Esophagus muscularis mucosa (tissue), 4 donors: ENCODE results near the gene TBC1D10A. TPM values are rescaled to one million over a fixed set of nuclear protein-coding genes. Genes with fewer than 3 reads are reported as not detected.
A peak's percentile ranks its signal among the peaks of the same experiment; 100 is the strongest.

Experiments used
- DNase-seq: peaks from one replicate; pipeline ENCODE4 v3.0.0-alpha.2; 2017; ENCODE audit errors: extremely low spot score
- H3K27ac ChIP-seq, 4 donors: fragments of 200-600 bp; sonication (generic); replicated peaks in 1 of 4; 1 replicate in 3 of 4; 2 replicates in 1 of 4; pipeline ENCODE4 v1.5.1; 2016 to 2019; ENCODE audit warnings: mild to moderate bottlenecking in 1 of 4
- H3K27me3 ChIP-seq, 4 donors: fragments of 200-600 bp; sonication (generic); one replicate each; pipeline versions ENCODE4 v1.5.1 to v1.6.0; 2016 to 2019
- H3K36me3 ChIP-seq, 4 donors: fragments of 200-600 bp; sonication (generic); one replicate each; pipeline ENCODE4 v1.5.1; 2016 to 2019
- H3K4me1 ChIP-seq, 4 donors: fragments of 200-600 bp; sonication (generic); one replicate each; pipeline ENCODE4 v1.5.1; 2016 to 2019
- H3K4me3 ChIP-seq, 4 donors: fragments of 200-600 bp; sonication (generic); 1 replicate in 2 of 4; 2 replicates in 2 of 4; pipeline ENCODE4 v1.5.1; 2016 to 2019; ENCODE audit warnings: mild to moderate bottlenecking in 4 of 4, moderate library complexity in 1 of 4
- H3K9me3 ChIP-seq, 4 donors: fragments of 200-600 bp; sonication (generic); 1 replicate in 3 of 4; 2 replicates in 1 of 4; pipeline ENCODE4 v1.5.1; 2016 to 2019
- CTCF ChIP-seq, 3 experiments: fragments of 200-600 bp in 2 of 3; fragments of 450-650 bp in 1 of 3; sonication (generic) in 2 of 3; IDR thresholded peaks; one replicate each; pipeline ENCODE4 v1.5.1; 2017 to 2019; ENCODE audit warnings: antibody characterized with exemption in 3 of 3, mild to moderate bottlenecking in 2 of 3, moderate library complexity in 1 of 3
- EP300 ChIP-seq: sonication (generic); formaldehyde crosslinking; IDR thresholded peaks from one replicate; pipeline ENCODE4 v1.6.1; 2017; ENCODE audit warnings: antibody characterized with exemption
- POLR2A ChIP-seq: fragments of 450-650 bp; IDR thresholded peaks from one replicate; pipeline ENCODE4 v1.6.1; 2017; ENCODE audit warnings: antibody characterized with exemption, moderate library complexity, mild to moderate bottlenecking, low read depth
- POLR2AphosphoS5 ChIP-seq, 2 donors: sonication (generic); formaldehyde crosslinking; IDR thresholded peaks; one replicate each; pipeline ENCODE4 v1.6.1; 2017; ENCODE audit warnings: antibody characterized with exemption in 2 of 2
- WGBS: methylation state at CpG from one replicate; pipeline ENCODE4 v1.1.5; 2018; 5-methylcytosine and 5-hydroxymethylcytosine counted together
- intact Hi-C: fragments of 100-400 bp; cut with DNase I; formaldehyde crosslinking; loops from one replicate; pipeline ENCODE4 v1.15.1; 2023
- total RNA-seq, 4 donors: library from RNA; depleted of rRNA; stranded (reverse); fragments of >200 nt; gene quantifications; one replicate each; pipeline versions ENCODE4 v1.1.0 to v1.2.1, GENCODE V29; 2016

TBC1D10A gene
- total RNA-seq, 4 donors from 2014 or later: 29.5 to 40.3 (median 38.0) TPM

- TF ChIP-seq EP300 (no peak), POLR2AphosphoS5 (IDR thresholded peaks at IDR 0.05) (no peak), CTCF (IDR thresholded peaks at IDR 0.05) (no peak), POLR2A (no peak)
- H3K9me3 ChIP-seq: no peaks in the 10 kb centered on the region
- intact Hi-C loops: loop anchor here (10.0 kb wide), 1 partner anchor 225 kb away; no protein-coding TSS in a partner anchor
- H3K27me3 ChIP-seq: peaks cover 0 to 4% (median 0%) of the 10 kb centered on the region in 4 donors
- peaks cover 13 to 22% (median 20%) of the 10 kb centered on the region in 4 donors for H3K4me1 ChIP-seq
- no peak for DNase-seq
- no peaks in the 10 kb centered on the region for H3K36me3 ChIP-seq
- H3K4me3 ChIP-seq: no peak overlapping the region
- H3K27ac ChIP-seq: no peak overlapping the region
- WGBS: no CpG with 5 or more reads among the region's 11 CpGs
These were observed 66.5 kb downstream of the TBC1D10A start for GRCh38 chr22:30260276-30260675.

GRCh38 chr22:30254314-30254713 is 72.4 kb downstream of the TBC1D10A start:
- intact Hi-C loops: no loop called here
- H3K4me3 ChIP-seq: no peak overlapping the region
- H3K9me3 ChIP-seq: no peaks in the 10 kb centered on the region
- peaks cover 0 to 21% (median 0%) of the 10 kb centered on the region in 4 donors for H3K27me3 ChIP-seq
- DNase-seq: no peak
- TF ChIP-seq POLR2AphosphoS5 (IDR thresholded peaks at IDR 0.05) (no peak), CTCF (IDR thresholded peaks at IDR 0.05) (no peak), POLR2A (no peak), EP300 (no peak)
- no peak overlapping the region for H3K27ac ChIP-seq
- WGBS: 88% methylated on average over 5 of the region's 6 CpGs
- peaks cover 24 to 36% (median 32%) of the 10 kb centered on the region in 4 donors for H3K4me1 ChIP-seq
- H3K36me3 ChIP-seq: no peaks in the 10 kb centered on the region

- DNase-seq: no peak
- peaks cover 24 to 44% (median 41%) of the 10 kb centered on the region in 4 donors for H3K4me1 ChIP-seq
- peak overlapping the region in 2 of 4 donors; percentile 15 to 55 for H3K27ac ChIP-seq
- peaks cover 0 to 31% (median 0%) of the 10 kb centered on the region in 4 donors for H3K27me3 ChIP-seq
- no peaks in the 10 kb centered on the region for H3K9me3 ChIP-seq
- TF ChIP-seq POLR2AphosphoS5 (IDR thresholded peaks at IDR 0.05) (peak in 1 of 2 donors; percentile 11), EP300 (no peak)
- no peaks in the 10 kb centered on the region for H3K36me3 ChIP-seq
- intact Hi-C loops: no loop called here
- WGBS: 46% methylated on average over 19 of the region's 22 CpGs
- H3K4me3 ChIP-seq: peak overlapping the region in 1 of 4 donors; percentile 4
These were observed 73.4 kb downstream of the TBC1D10A start for GRCh38 chr22:30253205-30253852.

GRCh38 chr22:30252411-30253204 is 74.1 kb downstream of the TBC1D10A start:
- no peak for DNase-seq
- Histone ChIP-seq H3K36me3 (no peaks in the 10 kb centered on the region), H3K27ac (peak overlapping the region in 2 of 4 donors; percentile 11 to 15), H3K9me3 (no peaks in the 10 kb centered on the region), H3K4me1 (peaks cover 24 to 47% (median 42%) of the 10 kb centered on the region in 4 donors), H3K27me3 (peaks cover 0 to 38% (median 0%) of the 10 kb centered on the region in 4 donors), H3K4me3 (no peak overlapping the region)
- TF ChIP-seq CTCF (IDR thresholded peaks at IDR 0.05) (no peak), EP300 (no peak)
- intact Hi-C loops: no loop called here
- 68% methylated on average over 21 of the region's 22 CpGs for WGBS

- no peaks in the 10 kb centered on the region for H3K36me3 ChIP-seq
- H3K27me3 ChIP-seq: peaks cover 0 to 47% (median 2%) of the 10 kb centered on the region in 4 donors
- 73% methylated on average over 9 of the region's 10 CpGs for WGBS
- peaks cover 27 to 53% (median 47%) of the 10 kb centered on the region in 4 donors for H3K4me1 ChIP-seq
- no peak overlapping the region for H3K27ac ChIP-seq
- intact Hi-C loops: no loop called here
- DNase-seq: no peak
- TF ChIP-seq POLR2AphosphoS5 (IDR thresholded peaks at IDR 0.05) (no peak), CTCF (IDR thresholded peaks at IDR 0.05) (no peak), EP300 (no peak), POLR2A (no peak)
- H3K4me3 ChIP-seq: no peak overlapping the region
- H3K9me3 ChIP-seq: no peaks in the 10 kb centered on the region
These were observed 75.0 kb downstream of the TBC1D10A start for GRCh38 chr22:30251711-30252110.
